Suppressor macrophage (primary cell): ENCODE measurements around the gene IL22.
"Not testable (repeated sequence)": the region's sequence is repeated elsewhere in the genome, so short reads cannot be mapped to it uniquely, and the experiment has no call there.

Experiments
- DNase-seq, 4 experiments: peaks; one replicate each; pipeline ENCODE4 v3.0.0-alpha.2; 2020 to 2022

Gene IL22

GRCh38 chr12:68229956-68230355, 23.4 kb downstream of the IL22 start:
- no peak for DNase-seq

- no peak for DNase-seq
Measured at GRCh38 chr12:68227356-68227755, 26.0 kb downstream of the IL22 start.

- DNase-seq: no peak
Measured at GRCh38 chr12:68225576-68226476, 27.6 kb downstream of the IL22 start, which contains the start of gene IL26. Gene IL26 (minus strand): TSS chr12:68225810. CDS start chr12:68225756, 54 bp downstream.

GRCh38 chr12:68224613-68225285, 28.7 kb downstream of the IL22 start:
- no peak for DNase-seq

GRCh38 chr12:68223067-68223747, 30.2 kb downstream of the IL22 start:
- peak; percentile 81 to 88 (median 83) for DNase-seq

- no peak for DNase-seq
Measured at GRCh38 chr12:68222326-68222725, 31.1 kb downstream of the IL22 start.

GRCh38 chr12:68221497-68221896, 31.9 kb downstream of the IL22 start:
- DNase-seq: no peak

- no peak for DNase-seq
Measured at GRCh38 chr12:68210875-68211274, 42.5 kb downstream of the IL22 start.

GRCh38 chr12:68209048-68209728, 44.2 kb downstream of the IL22 start:
- not testable (repeated sequence) for DNase-seq

- DNase-seq: no peak
Measured at GRCh38 chr12:68207276-68207675, 46.1 kb downstream of the IL22 start.

- DNase-seq: no peak
Measured at GRCh38 chr12:68206446-68206845, 47.0 kb downstream of the IL22 start.

- DNase-seq: no peak
Measured at GRCh38 chr12:68203460-68203875, 49.9 kb downstream of the IL22 start.

GRCh38 chr12:68200854-68201253, 52.5 kb downstream of the IL22 start:
- no peak for DNase-seq

GRCh38 chr12:68199127-68199526, 54.3 kb downstream of the IL22 start:
- DNase-seq: no peak

GRCh38 chr12:68198507-68199086, 54.8 kb downstream of the IL22 start:
- no peak for DNase-seq
